Putamen (tissue), 1 donor: ENCODE data around the gene CCDC81.
"Not testable (repeated sequence)": the region's sequence is repeated elsewhere in the genome, so short reads cannot be mapped to it uniquely, and the experiment has no call there.

Experiments used
- DNase-seq: peaks from one replicate; pipeline ENCODE4 v3.0.0-alpha.2; 2016; ENCODE audit warnings: low spot score

The CCDC81 gene

GRCh38 chr11:86374586-86374985 lies at the start of gene CCDC81:
CCDC81 (plus strand) TSS chr11:86374887; CDS start chr11:86375164, 277 bp downstream.
- DNase-seq: no peak

DNA sequence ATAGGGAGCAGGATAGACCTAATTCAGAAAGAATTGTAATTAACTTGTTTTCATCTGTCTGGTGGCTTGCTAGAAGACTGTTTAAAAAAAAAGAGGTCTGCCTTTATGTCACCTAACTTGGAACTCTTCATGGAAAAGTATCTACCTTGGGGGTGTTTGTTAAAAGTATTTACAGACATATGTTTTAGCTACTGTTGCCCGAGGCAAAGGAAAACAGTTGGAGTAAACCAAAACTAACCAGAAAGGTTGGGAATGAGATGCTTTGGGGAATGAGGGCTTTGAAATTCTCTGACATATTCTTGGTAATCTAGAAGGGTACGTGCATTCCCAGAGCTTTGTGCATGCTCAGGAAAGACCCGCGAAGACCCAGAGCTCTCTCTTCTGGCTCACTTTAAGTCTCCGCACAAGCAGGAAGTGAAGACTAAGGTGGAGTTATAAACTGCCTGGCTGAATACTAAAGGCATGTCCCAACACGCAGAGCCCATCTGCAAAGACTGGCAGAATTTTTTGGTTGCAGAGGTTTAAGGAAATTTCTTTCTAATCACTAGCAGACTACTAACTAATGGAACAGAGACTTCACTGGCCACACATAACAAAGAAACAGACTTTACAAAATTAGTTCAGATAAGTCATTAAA lies 39.4 kb upstream of the CCDC81 start:
- no peak for DNase-seq

DNA sequence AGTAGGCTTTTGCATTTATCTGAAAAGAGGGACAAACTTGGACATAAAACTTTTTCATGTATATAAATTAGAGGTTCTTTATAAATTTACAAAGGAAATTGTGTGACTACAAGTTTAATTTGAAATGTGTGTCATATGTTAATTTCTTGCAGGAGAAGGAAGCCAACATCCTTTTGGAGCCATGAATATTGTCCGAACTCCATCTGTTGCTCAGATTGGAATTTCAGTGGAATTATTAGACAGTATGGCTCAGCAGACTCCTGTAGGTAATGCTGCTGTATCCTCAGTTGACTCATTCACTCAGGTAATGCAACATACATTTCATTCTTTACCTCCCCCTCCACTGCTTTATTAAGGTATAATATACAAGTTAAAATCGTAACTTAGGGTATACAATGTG lies 37.5 kb upstream of the CCDC81 start:
- DNase-seq: no peak

GRCh38 chr11:86341382-86341781 lies 33.3 kb upstream of the CCDC81 start:
- no peak for DNase-seq

DNA sequence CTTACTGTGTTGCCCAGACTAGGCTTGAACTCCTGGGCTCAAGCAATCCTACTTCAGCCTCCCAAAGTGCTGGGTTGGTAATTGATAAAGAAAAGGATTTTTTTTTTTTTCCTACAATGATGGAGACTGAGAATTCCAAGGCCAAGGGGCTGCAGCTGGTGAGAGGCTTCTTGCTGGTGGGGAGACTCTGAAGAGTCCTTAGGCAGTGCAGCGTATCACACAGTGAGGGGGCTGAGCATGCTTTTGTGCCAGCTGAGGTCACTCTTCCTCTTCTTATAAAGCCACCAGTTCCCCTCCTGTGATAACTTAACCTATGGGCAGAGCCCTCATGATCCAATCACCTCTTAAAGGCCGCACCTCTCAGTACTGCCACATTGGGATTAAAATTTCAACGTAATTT lies 28.2 kb upstream of the CCDC81 start:
- no peak for DNase-seq

DNA sequence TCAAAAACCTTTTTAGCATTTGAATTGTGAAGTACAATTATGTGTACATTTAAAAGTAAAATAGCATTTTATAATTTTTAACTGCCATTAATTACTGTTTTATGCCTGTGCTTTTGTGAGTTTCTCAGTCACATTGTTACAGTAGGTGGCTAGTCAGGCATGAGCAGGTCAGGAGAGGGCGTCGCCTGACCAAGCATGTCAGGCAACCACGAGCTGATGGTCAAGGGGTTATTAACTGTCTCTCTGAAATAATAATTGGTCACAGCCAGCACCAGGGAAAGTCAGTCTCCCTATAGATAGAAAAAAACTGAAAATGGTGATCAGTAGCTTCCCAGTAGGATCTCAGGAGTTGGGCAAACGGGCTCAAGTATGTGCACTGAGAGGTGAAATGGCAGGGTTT lies 19.4 kb upstream of the CCDC81 start:
- DNase-seq: no peak

DNA sequence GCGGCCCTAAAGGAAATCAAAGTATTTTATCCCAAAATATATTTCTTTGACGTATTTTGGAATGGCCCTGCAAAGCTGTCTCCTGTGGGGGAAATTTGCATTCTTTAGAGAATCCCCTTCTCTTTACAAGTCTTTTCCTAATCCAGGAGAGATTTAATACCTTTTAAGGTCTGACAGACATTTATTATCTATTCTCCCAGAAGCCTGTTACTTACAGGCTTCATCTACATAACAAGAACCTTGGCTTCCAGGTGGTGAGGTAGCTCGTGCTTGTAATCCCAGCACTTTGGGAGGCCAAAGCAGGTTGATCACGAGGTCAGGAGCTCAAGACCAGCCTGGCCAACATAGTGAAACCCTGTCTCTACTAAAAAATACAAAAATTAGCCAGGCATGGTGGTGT lies 17.3 kb upstream of the CCDC81 start:
- not testable (repeated sequence) for DNase-seq

GRCh38 chr11:86358720-86359119 lies 16.0 kb upstream of the CCDC81 start:
- DNase-seq: no peak

DNA sequence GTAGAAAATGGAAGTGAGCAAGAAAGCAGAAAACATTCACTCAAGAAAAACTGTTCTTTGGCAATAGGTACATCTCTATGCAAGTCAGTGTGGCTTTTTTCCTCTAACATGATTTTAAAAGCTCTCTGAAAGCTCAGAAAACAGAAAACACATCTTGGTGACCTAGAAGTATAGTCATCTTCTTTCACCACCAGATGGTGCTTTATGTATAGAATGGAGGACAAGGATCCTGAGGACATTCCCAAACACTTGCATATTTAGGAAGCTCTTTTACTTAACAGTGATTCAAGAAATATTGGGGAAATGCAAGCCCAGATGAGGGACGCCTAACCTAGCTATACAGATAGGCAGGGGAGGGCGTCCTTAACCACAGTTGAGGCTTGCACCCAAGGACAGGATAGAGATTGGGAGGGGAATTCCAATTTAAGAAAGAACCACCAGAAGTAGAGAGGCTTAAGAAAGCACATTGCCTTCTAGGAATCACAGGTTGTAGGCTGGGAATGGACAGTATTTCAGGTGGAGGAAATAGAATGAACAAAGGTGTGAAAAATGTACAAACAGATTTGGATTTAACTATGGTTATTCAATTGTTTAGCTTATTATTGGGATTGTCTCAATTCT lies 13.8 kb upstream of the CCDC81 start:
- DNase-seq: no peak

DNA sequence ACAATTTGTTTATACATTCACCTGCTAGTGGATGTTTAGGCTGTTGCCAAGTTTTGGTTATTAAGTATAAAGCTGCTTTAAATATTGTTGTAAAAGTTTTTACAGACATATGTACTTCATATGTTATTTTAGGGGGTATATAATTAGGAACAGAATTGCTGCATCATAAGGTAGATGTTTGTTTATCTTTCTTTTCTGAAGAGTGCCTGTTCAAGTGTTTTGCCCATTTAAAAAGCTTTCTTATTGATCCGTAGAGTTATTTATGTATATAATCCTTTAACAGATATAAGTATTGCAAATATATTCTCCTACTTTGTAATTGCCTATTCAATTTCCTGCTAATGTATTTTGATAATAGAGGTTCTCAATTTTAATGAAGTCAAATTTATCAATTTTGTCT lies 11.3 kb upstream of the CCDC81 start:
- no peak for DNase-seq

- DNase-seq: no peak
Observed at GRCh38 chr11:86365546-86365945, 9.1 kb upstream of the CCDC81 start.

DNA sequence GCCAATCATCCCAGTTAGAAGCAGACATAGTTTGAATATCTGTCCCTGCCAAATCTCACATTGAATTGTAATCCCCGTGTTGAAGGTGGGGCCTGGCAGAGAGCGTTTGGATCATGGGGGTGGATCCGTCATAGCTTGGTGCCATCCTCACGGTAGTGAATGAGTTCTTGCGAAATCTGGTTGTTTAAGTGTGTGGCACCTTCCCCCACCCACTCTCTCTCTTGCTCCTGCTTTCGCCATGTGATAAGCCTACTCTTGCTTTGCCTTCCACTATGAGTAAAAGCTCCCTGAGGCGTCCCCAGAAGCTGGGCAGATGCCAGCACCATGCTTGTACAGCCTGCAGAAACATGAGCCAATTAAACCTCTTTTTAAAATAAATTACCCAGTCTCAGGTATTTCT lies 5.0 kb upstream of the CCDC81 start:
- no peak for DNase-seq

- DNase-seq: no peak
Observed at GRCh38 chr11:86370171-86370570, 4.5 kb upstream of the CCDC81 start.

DNA sequence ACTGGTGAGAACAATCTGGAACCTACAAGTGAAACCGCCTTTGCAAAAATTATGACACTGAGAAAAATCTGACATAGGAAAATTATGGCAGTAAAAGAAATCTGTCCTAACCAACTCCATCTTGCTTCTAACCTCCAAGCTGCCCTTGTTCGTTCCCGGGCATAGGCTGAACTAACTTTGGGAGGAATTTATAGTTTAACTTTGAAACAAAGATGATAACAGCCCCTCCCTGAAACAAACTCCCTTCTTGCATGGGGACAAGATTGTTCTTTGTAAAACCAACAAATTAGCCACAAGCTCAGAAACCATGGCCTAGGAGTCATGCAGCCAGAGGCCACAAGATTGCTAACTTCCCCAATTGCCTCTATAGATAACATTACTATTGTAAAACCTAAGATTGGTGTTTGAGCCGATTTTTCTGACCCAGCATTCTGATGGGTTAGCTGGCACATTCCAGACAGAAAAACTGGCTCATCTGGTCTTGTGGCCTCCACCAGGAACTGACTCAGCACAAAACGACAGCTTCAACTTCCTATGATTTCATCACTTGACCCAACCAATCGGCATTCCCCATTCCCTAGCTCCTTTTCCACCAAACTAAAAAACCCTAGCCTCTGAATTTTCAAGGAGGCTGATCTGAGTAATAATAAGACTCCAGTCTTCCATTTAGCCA lies 3.6 kb upstream of the CCDC81 start:
- no peak for DNase-seq

- DNase-seq: no peak
Observed at GRCh38 chr11:86372041-86372440, 2.6 kb upstream of the CCDC81 start.

DNA sequence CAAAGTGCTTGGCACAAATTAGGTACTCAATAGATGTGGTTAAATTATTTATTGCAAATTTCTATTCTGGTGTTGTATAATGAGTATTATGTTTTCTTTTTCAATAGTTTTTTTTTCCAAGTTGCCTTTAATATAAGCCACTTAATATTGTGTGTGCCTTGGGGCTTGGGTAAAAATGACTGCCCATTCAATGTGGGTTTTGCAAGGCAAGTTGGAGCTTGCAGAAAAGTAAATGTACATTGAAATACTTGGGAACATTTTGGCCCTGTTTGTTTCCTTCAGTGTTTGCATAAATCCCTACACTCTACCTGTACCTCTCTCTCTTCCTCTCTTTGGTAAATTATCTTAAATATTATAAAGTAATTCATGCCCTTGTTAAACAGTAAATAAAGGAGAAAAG lies 2.1 kb upstream of the CCDC81 start:
- no peak for DNase-seq

DNA sequence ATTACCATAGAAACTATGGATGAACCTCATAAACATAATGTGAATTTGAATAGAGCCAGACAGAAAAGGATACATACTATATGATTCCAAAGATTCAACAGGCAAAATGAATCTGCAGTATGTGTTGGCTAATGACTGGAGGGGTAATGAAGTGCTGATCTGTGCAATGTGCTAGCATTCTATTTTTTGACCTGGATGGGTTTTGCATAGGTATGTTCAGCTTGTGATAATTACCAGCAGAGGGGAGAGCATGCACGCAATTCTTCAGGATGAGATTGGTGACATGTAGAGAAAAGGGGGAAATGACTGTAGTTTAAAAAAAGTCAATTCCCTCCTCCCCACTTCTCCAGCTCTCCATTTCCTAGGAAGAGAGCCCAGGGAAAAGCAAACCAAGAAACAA lies 618 bp upstream of the CCDC81 start:
- no peak for DNase-seq

DNA sequence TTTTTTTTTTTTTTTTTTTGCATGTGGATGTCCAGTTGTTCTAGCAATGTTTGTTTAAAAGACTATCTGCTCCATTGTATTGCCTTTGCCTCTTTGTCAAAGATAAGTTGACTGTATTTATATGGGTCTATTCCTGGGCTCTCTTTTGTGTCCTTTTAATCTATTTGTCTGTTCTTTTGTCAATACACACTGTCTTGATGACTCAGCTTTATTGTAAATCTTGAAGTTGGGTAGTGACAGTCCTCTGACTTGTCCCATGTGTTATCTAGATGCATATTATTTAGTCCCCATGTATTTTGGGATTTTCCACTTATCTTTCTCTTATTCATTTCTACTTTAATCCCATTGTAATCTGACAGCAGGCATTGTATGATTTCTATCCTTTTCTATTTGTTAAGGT lies 3.3 kb downstream of the CCDC81 start:
- no peak for DNase-seq

DNA sequence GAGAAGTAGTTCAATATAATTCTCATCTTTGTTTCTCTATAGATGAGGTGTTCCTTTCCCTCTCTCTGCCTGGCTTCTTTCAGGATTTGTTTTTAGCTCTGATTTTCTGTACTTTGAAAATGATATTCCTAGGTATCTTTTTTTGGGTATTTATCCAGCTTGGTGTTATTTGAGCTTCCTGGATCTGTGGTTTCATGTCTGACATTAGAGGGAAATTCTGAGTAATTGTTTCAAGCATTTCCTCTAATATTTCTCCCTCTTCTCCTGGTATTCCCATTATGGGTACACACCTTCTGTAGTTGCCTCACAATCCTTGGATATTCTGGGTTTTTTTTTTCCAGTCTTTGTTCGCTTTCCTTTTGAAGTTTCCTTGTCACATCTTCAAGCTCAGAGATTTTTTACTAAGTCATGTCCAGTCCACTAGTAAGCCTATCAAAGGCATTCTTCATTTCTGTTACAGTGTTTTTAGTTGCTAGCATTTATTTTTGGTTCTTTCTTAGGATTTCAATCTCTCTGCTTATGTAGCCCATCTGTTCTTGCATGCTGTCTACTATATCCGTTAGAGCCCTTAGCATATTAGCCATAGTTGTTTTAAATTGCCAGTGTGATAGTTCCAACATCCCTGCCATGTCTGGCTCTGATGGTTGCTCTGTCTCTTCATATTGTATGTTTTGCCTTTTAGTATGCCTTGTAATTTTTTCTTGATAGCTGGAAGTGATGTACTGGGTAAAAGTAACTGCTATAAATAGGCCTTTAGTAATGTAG lies 5.8 kb downstream of the CCDC81 start:
- DNase-seq: no peak

GRCh38 chr11:86383041-86383955 lies 8.6 kb downstream of the CCDC81 start:
- no peak for DNase-seq

GRCh38 chr11:86386283-86386682 lies 11.6 kb downstream of the CCDC81 start:
- DNase-seq: no peak

DNA sequence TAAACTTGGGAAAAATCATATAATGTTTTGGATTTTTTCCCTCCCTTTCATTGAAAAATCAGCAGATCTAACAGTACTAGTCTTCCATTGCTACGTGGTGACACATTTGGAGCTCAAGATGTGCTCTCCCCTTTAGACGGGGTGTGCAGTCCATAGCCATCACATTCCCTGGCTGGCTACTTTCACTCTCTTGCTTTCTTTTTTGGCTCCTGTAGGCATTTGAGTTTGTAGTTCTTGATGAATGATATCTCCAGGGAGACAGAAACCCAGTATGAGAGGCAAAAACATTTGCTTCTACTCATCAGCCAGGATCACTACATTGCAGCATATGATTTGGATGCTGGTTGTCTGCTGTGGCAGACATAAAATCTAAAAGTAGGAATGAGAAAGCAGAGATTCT lies 12.1 kb downstream of the CCDC81 start:
- DNase-seq: no peak
